ENCODE results near the gene NEK4.

DNA sequence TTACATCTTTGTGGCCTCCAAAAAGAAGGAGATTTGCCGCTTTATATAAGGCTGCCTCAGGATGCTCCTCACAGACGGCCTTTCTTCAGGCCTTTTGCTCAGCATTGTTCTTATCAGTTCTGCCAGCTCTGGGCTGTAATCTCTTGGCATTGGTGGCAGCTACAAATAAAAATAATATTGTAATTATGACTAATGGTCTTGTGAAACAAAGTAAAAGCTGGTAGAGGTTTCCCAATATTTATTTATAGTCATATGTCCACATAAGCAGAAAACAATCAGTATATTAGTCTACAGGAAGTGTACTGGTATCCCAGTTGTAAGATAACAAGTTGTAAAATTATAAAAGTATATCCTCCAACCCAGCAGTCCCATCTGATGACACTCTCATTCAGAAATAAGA lies 7.3 kb downstream of the NEK4 start:
- no peak for TF ChIP-seq BHLHE40 (IDR thresholded peaks at IDR 0.05; ENCODE audit: low read length)
- TF ChIP-seq POLR2G (IDR thresholded peaks at IDR 0.05; ENCODE audit: low read depth, low read length), result no peak
- no peak for TF ChIP-seq REPIN1 (CRISPR knock-in tag; IDR thresholded peaks at IDR 0.05; ENCODE audit: borderline replicate concordance, low read depth)
- no peak for TF ChIP-seq FIP1L1 (IDR thresholded peaks at IDR 0.05; ENCODE audit: borderline replicate concordance, insufficient read depth, low read depth, low read length)
- TF ChIP-seq CTCF (CRISPR knock-in tag; IDR thresholded peaks at IDR 0.05), result no peak
- no peak for TF ChIP-seq CBX1 (IDR thresholded peaks at IDR 0.05; ENCODE audit: low read depth)
- TF ChIP-seq TP53 (CRISPR knock-in tag; conservative IDR thresholded peaks at IDR 0.05), result no peak
- no peak for TF ChIP-seq POLR2AphosphoS5 (IDR thresholded peaks at IDR 0.05; ENCODE audit: low read depth, low read length)
- TF ChIP-seq SIX1 (CRISPR knock-in tag; IDR thresholded peaks at IDR 0.05; ENCODE audit: borderline replicate concordance), result no peak
- TF ChIP-seq TMF1 (CRISPR knock-in tag; IDR thresholded peaks at IDR 0.05; ENCODE audit: low read depth), result no peak
- TF ChIP-seq ZNF670 (CRISPR knock-in tag; IDR thresholded peaks at IDR 0.05; ENCODE audit: borderline replicate concordance), result no peak
- no peak for TF ChIP-seq ZNF740 (CRISPR knock-in tag; IDR thresholded peaks at IDR 0.05)
- TF ChIP-seq PCBP2 (optimal IDR thresholded peaks at IDR 0.05; ENCODE audit: low read depth, low read length, poor library complexity, severe bottlenecking), result no peak
- TF ChIP-seq ARNT (IDR thresholded peaks at IDR 0.05), result no peak

Measured in HepG2 (cell line).